Fibroblast of peridontal ligament (primary cell): ENCODE results near the gene ACP1.

Experiments used
- DNase-seq: peaks from one replicate; pipeline ENCODE4 v3.0.0-alpha.2; 2010; ENCODE audit errors: extremely low read depth

The ACP1 gene

GRCh38 chr2:255195-255594 is 9.6 kb upstream of the ACP1 start:
- no peak for DNase-seq

DNA sequence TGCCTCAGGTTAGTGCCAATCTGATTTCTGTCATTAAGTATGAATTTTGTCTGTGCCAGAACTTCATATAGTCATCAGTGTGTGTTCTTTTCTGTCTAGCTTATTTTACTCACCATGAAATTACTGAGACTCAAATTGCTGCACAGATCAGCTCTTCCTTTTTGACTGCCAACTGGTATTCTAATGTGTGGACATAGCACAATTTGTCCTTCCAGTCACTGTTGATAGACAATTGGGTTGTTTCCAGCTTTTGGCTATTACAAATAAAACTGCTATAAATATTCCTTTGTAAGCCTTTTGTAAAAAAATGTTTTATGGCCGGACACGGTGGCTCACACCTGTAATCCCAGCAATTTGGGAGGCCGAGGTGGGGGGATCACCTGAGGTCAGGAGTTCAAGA is 8.7 kb upstream of the ACP1 start:
- DNase-seq: no peak

DNA sequence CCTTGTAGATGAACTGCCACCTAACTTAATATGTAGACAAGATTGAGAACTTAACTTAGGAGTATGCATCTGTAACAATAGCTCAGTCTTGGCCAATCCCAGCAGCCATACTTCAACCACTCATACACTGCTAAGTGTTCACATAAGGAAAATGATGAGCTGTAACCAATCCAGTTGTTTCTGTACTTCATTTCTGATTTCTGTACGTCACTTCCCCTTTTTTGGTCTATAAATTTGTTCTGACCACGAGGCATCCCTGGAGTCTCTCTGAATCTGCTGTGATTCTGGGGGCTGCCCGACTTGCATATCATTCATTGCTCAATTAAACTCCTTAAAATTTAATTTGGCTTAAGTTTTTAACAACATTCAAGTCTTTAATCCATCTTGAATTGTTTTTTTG is 7.3 kb upstream of the ACP1 start:
- DNase-seq: no peak

GRCh38 chr2:257842-258241 is 6.9 kb upstream of the ACP1 start:
- DNase-seq: no peak

GRCh38 chr2:258933-259332 is 5.8 kb upstream of the ACP1 start:
- DNase-seq: no peak

GRCh38 chr2:259789-260331 is 4.9 kb upstream of the ACP1 start:
- DNase-seq: no peak

DNA sequence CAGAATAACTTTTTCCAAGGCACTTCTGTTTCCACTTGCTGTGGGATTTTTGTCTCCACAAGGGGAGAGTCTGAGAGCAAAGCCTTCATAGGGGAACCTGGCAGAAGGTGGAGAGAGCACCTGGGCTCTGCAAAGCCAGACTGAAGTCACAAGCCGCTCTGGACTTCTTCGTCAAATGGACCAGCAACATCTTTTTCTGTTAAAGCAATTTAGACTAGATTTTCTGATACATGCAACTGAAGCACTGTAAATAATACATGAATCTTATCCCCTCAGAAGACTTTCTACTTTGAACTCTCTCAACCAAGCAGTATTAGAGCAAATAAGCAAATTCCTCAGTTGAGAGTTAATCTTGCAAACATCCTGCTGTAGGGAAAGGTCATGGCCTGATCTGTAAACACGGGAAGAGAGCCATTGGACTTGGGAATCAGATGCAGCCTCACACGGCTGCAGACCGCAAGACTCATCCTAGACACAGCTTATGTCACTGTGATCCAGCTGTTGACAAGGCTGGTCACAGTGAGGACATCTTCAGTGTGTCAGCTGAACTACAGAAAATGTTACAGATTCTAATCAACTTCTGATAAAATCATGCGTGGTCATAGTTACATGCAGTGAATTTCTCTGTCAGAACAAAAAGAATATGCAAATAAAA is 4.1 kb upstream of the ACP1 start:
- peak; percentile 11 for DNase-seq

GRCh38 chr2:262117-262516 is 2.6 kb upstream of the ACP1 start:
- DNase-seq: no peak

GRCh38 chr2:263022-263738 is 1.6 kb upstream of the ACP1 start:
- DNase-seq: no peak

- DNase-seq: peak; percentile 21
Observed at GRCh38 chr2:263774-264492, 814 bp upstream of the ACP1 start, which contains the start of gene SH3YL1. TSS of gene SH3YL1 (minus strand) at chr2:264032. CDS start at chr2:263984, 48 bp downstream.

DNA sequence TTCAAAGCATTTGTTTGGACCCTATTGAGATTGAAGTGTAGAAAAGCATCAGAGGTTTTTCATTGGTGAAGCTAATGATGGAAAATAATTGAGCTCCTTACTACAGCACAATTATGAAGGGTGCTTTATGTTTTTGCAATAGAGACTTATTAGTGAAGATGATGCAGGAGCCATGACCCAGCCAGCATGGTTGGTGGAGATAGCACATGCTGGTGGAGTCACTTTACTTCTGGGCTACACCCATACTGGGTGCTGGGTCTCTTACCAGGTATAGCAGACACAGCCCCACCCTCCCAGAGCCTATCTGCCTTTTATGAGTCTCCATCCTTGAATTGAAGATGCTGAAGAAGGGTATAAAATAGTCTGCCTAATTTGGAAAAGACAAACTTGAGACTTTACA is 3.6 kb downstream of the ACP1 start:
- no peak for DNase-seq

DNA sequence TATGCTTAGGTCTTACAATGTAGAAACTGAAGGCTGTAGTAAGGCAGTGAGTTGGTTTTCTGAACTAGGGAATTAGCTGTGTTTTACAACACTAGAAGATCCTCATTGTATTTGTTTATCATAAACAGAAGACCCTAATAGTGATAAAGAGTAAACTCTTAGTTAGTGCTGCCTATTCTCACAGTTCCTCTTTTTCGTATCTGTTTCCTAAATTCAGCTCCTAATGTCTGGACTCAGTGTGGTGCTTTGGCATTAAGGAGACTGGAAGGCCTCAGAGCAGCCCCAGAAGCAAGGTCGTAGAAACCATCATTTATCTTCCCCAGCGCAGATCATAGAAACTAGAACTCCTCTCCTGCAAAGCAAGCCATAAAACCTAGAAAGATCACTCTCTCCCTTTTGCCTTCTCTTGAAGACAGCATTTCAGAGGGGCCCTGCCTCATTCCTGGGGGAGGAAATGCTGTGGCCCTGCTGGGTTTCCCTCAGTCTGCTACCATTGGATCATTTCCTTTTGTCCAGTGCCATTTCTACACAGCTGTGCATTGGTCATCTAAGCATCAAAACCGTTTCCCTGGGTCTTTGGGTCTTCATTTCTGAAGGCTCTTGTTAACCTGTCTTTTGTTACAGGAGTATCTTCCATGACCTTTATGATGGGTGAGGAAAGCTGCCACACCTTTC is 4.7 kb downstream of the ACP1 start:
- DNase-seq: no peak

GRCh38 chr2:270861-271260 is 6.1 kb downstream of the ACP1 start:
- no peak for DNase-seq

DNA sequence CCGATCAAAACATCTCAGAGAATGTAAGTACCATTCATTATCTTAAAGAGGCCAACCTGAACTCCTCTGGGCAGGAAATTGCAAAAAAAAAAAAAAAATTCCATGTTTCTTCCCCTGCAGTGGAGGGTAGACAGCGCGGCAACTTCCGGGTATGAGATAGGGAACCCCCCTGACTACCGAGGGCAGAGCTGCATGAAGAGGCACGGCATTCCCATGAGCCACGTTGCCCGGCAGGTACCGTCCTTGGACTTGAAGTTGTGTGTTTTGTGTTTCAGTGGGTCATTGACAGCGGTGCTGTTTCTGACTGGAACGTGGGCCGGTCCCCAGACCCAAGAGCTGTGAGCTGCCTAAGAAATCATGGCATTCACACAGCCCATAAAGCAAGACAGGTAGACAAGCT is 7.2 kb downstream of the ACP1 start:
- no peak for DNase-seq

- DNase-seq: no peak
Observed at GRCh38 chr2:273333-273732, 8.6 kb downstream of the ACP1 start.

GRCh38 chr2:274503-274902 is 9.8 kb downstream of the ACP1 start:
- DNase-seq: no peak

DNA sequence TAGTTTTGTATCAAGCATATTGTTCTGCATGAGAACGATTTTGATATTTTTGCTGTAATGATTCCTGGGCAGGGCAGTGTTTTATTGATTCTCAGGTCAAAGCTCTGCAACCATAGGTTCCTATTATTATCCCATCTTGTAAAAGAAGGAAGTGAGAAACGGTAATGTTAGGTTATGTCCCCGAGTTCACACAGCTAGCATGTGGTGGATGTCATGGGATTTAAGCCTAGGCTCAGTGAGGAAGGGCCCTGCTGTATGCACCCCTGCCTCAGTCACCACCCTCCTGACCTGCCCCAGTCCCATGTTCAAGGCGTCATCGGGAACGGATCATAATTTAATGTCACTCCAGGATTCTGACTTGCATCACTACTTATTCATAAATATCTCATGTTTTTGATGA is 10.7 kb downstream of the ACP1 start:
- no peak for DNase-seq

DNA sequence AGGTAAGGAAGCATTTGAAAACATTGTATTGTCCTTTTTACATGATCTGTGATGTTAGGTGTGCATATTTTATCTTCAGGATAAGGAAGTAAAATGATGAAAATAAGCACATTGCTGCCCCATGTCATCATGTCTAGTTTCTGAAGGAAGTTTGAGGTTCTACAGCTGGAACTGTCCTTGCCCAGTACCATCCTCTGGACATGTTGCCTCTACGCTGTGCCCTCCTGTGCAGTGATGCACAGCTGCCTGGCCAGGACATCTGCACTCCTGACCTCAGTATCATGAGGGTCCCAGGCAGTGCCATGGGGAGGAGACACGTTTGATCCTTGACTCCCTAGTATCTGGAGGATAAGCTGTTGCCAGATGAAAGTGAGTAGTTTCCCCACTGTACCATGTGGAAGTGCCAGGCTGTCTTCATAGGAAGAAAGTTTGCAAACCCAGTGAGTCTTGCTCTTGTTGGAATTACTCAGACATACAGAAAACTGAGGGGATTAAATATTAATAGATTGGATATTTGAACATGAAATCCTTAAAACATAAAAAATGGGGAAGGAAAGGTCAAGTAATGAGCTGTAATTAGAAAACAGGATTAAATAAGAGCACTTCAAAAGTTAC is 13.7 kb downstream of the ACP1 start:
- DNase-seq: no peak

DNA sequence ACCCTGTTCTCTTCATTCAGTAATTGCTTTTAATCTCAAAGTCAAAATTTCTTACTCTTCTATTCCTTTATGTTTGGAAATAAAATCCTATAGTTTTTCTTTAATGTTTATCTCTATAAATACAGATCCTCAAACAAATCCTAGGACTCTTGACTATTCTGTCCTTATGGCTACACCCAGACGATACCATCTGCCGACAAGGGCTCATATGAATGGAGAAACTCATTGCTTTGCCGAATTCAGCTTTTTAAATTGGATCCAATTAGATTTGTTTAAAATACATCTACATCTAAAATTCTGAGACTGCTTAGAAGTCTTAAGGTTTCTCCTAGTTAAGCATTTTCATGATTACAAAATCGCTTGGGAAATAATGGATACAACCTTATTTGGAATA is 14.2 kb downstream of the ACP1 start:
- DNase-seq: peak; percentile 15

- no peak for DNase-seq
Observed at GRCh38 chr2:279366-279765, 14.6 kb downstream of the ACP1 start.

DNA sequence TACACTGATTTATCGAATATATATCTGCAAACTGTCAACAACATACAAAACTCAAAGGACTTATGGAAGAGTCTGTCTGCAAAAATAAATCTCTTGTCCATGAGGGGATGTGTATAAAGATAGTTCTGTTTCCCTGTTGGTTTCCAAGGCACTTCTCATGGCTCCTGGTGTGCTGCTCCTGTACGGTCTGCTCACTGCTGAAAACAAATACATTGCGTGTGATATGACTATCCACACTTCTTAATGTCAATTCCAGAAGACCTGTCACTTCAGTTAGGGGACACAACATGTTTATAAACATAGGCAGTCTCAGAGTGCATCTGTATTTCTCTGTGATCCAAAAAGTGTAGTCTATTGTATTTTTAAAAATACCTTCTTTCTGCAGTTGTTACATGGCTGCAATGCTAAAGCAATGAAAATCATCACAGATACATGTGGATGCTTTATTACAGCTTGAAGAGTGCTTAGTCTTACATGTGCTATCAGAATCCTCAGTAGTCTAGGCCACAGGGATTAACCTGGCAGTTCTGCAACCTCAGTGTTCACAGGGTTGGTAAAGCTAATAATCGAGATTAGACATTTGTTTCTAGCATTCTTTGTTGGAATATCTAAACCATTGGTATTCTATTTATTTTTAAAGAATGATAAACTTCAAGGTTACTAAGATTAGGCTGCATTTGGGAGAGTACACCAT is 15.4 kb downstream of the ACP1 start:
- DNase-seq: no peak
